GM23338 (cell line): ENCODE data around the gene JAKMIP1. TPM values are rescaled to one million over a fixed set of nuclear protein-coding genes. Genes with fewer than 3 reads are reported as not detected.
A peak's percentile ranks its signal among the peaks of the same experiment; 100 is the strongest.

Experiments used
- ATAC-seq: fragments of 200-7000 bp; cut with Tn5 transposase; 3 replicates; pipeline ENCODE4 v1.9.1; 2020
- DNase-seq: peaks from one replicate; pipeline ENCODE4 v3.0.0-alpha.2; 2015; ENCODE audit warnings: low spot score
- H2AFZ ChIP-seq: fragments of 200-600 bp; sonication (generic); 2 replicates; pipeline ENCODE4 v1.8.0; 2016; ENCODE audit warnings: antibody characterized with exemption, mild to moderate bottlenecking, moderate library complexity
- H3F3A ChIP-seq: fragments of 200-600 bp; sonication (generic); replicated peaks from 2 replicates; pipeline ENCODE4 v1.8.0; 2017; ENCODE audit warnings: antibody characterized with exemption, mixed run types, low read depth
- H3K27ac ChIP-seq: fragments of 200-600 bp; sonication (generic); 2 replicates; pipeline ENCODE4 v1.6.1; 2016; ENCODE audit warnings: low read depth
- H3K27me3 ChIP-seq: fragments of 200-600 bp; sonication (generic); 2 replicates; pipeline ENCODE4 v1.8.0; 2016; ENCODE audit warnings: mild to moderate bottlenecking, mixed run types, moderate library complexity; ENCODE audit not compliant: insufficient read depth
- H3K36me3 ChIP-seq: fragments of 200-600 bp; sonication (generic); 2 replicates; pipeline ENCODE4 v1.8.0; 2016; ENCODE audit warnings: mild to moderate bottlenecking; ENCODE audit not compliant: insufficient read depth
- H3K4me1 ChIP-seq: fragments of 200-600 bp; sonication (generic); 2 replicates; pipeline ENCODE4 v1.8.0; 2016; ENCODE audit warnings: mild to moderate bottlenecking, moderate library complexity; ENCODE audit not compliant: insufficient read depth
- H3K4me2 ChIP-seq: fragments of 200-600 bp; sonication (generic); 2 replicates; pipeline ENCODE4 v1.7.1; 2017; ENCODE audit warnings: mixed run types
- H3K4me3 ChIP-seq: fragments of 200-600 bp; sonication (generic); 2 replicates; pipeline ENCODE4 v1.6.1; 2016; ENCODE audit warnings: mixed run types
- H3K79me2 ChIP-seq: fragments of 200-600 bp; sonication (generic); replicated peaks from 2 replicates; pipeline ENCODE4 v1.8.0; 2017; ENCODE audit warnings: mild to moderate bottlenecking; ENCODE audit not compliant: insufficient read depth
- H3K9me2 ChIP-seq: fragments of 200-600 bp; sonication (generic); 2 replicates; pipeline ENCODE4 v1.8.0; 2017; ENCODE audit not compliant: insufficient read depth
- H4K20me1 ChIP-seq: fragments of 200-600 bp; sonication (generic); replicated peaks from 2 replicates; pipeline ENCODE4 v1.8.0; 2017; ENCODE audit warnings: mild to moderate bottlenecking; ENCODE audit not compliant: insufficient read depth
- H3K27ac Mint-ChIP-seq: 2 replicates; pipeline ENCODE4 v1.8.0; 2020; ENCODE audit warnings: inconsistent platforms, mild to moderate bottlenecking, moderate library complexity, mixed read lengths
- H3K27me3 Mint-ChIP-seq: 3 replicates; pipeline ENCODE4 v1.8.0; 2022; ENCODE audit warnings: low read depth, mild to moderate bottlenecking, moderate library complexity, mixed read lengths, inconsistent platforms; ENCODE audit not compliant: insufficient read depth, poor library complexity
- H3K36me3 Mint-ChIP-seq: 3 replicates; pipeline ENCODE4 v1.8.0; 2021; ENCODE audit warnings: low read depth, mild to moderate bottlenecking, inconsistent platforms, moderate library complexity, mixed read lengths
- H3K4me1 Mint-ChIP-seq: 3 replicates; pipeline ENCODE4 v1.8.0; 2020; ENCODE audit warnings: mild to moderate bottlenecking, inconsistent platforms, mixed read lengths
- H3K4me3 Mint-ChIP-seq: 3 replicates; pipeline ENCODE4 v1.8.0; 2021; ENCODE audit warnings: moderate library complexity, mild to moderate bottlenecking, inconsistent platforms, mixed read lengths
- H3K9me3 Mint-ChIP-seq: 3 replicates; pipeline ENCODE4 v1.8.0; 2020; ENCODE audit warnings: moderate library complexity, mild to moderate bottlenecking, inconsistent platforms, mixed read lengths
- JUNB ChIP-seq: IDR thresholded peaks from one replicate; pipeline ENCODE4 v1.6.1; 2016; ENCODE audit warnings: antibody characterized with exemption; ENCODE audit not compliant: unreplicated experiment
- ZNF331 ChIP-seq: fragments of 250-450 bp; sonication (Bioruptor Pico); IDR thresholded peaks from 2 replicates; pipeline ENCODE4 v1.5.0; 2020; ENCODE audit warnings: low read depth, mild to moderate bottlenecking, moderate library complexity
- polyA plus RNA-seq: library from polyadenylated mRNA; unstranded; fragments of >200 nt; fragmentation: Nextera tagmentation; extraction: Ambion mirVana; gene quantifications from 2 replicates; pipeline ENCODE4 v1.2.1, GENCODE V29; 2016
- total RNA-seq: library from RNA; depleted of rRNA; stranded (reverse); fragments of >200 nt; shearing (Covaris generic); gene quantifications from 2 replicates; pipeline ENCODE4 v1.2.3, GENCODE V29; 2014
- TF ChIP-seq, protein P1 (sequence below): IDR thresholded peaks from one replicate; pipeline ENCODE4 v1.6.1; 2018; ENCODE audit warnings: antibody characterized with exemption; ENCODE audit not compliant: unreplicated experiment
- TF ChIP-seq, protein P2 (sequence below): IDR thresholded peaks from 2 replicates; pipeline ENCODE4 v1.6.1; 2016; ENCODE audit warnings: antibody characterized with exemption
- TF ChIP-seq, protein P3 (sequence below), 2 experiments: fragments of 200-600 bp in 1 of 2; sonication (generic) in 1 of 2; conservative IDR thresholded peaks; 2 replicates each; pipeline versions ENCODE4 v1.5.1 to v1.6.1; 2016 to 2017; ENCODE audit warnings: antibody characterized with exemption in 2 of 2, low read depth in 2 of 2, mild to moderate bottlenecking in 2 of 2, moderate library complexity in 1 of 2

Gene JAKMIP1
- total and polyA plus RNA-seq, 2 experiments from 2014 or later = 4.6 to 5.1 TPM

DNA sequence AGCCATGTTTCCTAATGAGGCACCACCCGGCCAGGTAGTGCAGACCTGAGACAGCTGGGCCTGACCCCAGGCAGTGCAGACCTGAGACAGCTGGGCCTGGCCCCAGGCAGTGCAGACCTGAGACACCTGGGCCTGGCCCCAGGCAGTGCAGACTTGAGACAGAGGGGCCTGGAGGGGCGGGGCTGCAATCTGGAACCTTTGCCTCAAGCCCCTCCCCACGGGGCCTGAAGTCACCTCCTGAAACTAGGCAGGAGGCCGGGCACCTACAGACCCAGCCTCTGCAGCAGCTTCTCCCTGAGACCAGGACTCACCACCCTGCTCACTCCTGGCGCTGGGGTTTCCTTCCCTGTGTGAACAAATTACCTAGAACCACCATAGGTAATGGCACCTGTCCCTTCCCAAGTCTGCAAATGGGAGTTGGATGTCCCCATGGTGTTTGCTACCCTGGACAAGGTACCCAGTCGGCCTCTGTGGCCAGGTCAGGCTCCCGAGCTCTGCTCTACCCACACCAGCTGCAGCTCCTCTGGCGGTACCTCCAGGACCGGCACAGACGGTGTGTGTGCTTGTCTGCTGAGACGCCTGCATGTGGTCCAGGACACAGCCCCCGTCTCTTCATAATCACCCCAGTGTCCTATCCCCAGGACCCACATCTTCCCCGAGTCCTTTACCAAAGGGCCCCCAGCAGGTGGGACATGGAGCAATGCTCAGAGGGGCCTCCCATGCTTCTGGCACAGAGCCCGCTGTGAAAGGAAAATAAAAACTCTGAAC lies 129.0 kb downstream of the JAKMIP1 start:
- Mint-ChIP-seq H3K4me1 (peaks cover 12% of the 10 kb centered on the region), H3K4me3 (no peak overlapping the region), H3K9me3 (no peaks in the 10 kb centered on the region; the same call in 2 of the 3 replicates), H3K27ac (peak overlapping the region; percentile 80; the same call in 1 of the 2 replicates), H3K36me3 (no peaks in the 10 kb centered on the region), H3K27me3 (peaks cover 5% of the 10 kb centered on the region)
- no peaks in the 10 kb centered on the region for H3K36me3 ChIP-seq
- peak; percentile 75 for ATAC-seq
- H3K27ac ChIP-seq = no peak overlapping the region
- H2AFZ ChIP-seq = no peak overlapping the region
- H3K4me3 ChIP-seq = no peak overlapping the region
- no peak for TF ChIP-seq ZNF331
- TF ChIP-seq, protein P1, sequence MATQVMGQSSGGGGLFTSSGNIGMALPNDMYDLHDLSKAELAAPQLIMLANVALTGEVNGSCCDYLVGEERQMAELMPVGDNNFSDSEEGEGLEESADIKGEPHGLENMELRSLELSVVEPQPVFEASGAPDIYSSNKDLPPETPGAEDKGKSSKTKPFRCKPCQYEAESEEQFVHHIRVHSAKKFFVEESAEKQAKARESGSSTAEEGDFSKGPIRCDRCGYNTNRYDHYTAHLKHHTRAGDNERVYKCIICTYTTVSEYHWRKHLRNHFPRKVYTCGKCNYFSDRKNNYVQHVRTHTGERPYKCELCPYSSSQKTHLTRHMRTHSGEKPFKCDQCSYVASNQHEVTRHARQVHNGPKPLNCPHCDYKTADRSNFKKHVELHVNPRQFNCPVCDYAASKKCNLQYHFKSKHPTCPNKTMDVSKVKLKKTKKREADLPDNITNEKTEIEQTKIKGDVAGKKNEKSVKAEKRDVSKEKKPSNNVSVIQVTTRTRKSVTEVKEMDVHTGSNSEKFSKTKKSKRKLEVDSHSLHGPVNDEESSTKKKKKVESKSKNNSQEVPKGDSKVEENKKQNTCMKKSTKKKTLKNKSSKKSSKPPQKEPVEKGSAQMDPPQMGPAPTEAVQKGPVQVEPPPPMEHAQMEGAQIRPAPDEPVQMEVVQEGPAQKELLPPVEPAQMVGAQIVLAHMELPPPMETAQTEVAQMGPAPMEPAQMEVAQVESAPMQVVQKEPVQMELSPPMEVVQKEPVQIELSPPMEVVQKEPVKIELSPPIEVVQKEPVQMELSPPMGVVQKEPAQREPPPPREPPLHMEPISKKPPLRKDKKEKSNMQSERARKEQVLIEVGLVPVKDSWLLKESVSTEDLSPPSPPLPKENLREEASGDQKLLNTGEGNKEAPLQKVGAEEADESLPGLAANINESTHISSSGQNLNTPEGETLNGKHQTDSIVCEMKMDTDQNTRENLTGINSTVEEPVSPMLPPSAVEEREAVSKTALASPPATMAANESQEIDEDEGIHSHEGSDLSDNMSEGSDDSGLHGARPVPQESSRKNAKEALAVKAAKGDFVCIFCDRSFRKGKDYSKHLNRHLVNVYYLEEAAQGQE = no peak
- TF ChIP-seq, protein P2, sequence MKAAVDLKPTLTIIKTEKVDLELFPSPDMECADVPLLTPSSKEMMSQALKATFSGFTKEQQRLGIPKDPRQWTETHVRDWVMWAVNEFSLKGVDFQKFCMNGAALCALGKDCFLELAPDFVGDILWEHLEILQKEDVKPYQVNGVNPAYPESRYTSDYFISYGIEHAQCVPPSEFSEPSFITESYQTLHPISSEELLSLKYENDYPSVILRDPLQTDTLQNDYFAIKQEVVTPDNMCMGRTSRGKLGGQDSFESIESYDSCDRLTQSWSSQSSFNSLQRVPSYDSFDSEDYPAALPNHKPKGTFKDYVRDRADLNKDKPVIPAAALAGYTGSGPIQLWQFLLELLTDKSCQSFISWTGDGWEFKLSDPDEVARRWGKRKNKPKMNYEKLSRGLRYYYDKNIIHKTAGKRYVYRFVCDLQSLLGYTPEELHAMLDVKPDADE = no peak
- TF ChIP-seq JUNB = no peak
- TF ChIP-seq, protein P3, sequence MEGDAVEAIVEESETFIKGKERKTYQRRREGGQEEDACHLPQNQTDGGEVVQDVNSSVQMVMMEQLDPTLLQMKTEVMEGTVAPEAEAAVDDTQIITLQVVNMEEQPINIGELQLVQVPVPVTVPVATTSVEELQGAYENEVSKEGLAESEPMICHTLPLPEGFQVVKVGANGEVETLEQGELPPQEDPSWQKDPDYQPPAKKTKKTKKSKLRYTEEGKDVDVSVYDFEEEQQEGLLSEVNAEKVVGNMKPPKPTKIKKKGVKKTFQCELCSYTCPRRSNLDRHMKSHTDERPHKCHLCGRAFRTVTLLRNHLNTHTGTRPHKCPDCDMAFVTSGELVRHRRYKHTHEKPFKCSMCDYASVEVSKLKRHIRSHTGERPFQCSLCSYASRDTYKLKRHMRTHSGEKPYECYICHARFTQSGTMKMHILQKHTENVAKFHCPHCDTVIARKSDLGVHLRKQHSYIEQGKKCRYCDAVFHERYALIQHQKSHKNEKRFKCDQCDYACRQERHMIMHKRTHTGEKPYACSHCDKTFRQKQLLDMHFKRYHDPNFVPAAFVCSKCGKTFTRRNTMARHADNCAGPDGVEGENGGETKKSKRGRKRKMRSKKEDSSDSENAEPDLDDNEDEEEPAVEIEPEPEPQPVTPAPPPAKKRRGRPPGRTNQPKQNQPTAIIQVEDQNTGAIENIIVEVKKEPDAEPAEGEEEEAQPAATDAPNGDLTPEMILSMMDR (conservative IDR thresholded peaks at IDR 0.05; ENCODE audit: low read depth in 2 of 2) = no peak
- H3K9me2 ChIP-seq = no peaks in the 10 kb centered on the region
- DNase-seq = peak; percentile 8
- peaks cover 8% of the 10 kb centered on the region; the same call in 1 of the 2 replicates for H3K4me1 ChIP-seq
- no peaks in the 10 kb centered on the region for H3F3A ChIP-seq
- H4K20me1 ChIP-seq = no peaks in the 10 kb centered on the region
- H3K79me2 ChIP-seq = no peaks in the 10 kb centered on the region
- H3K4me2 ChIP-seq = no peak overlapping the region
- no peaks in the 10 kb centered on the region for H3K27me3 ChIP-seq
